CD4-positive, alpha-beta T cell treated with Interleukin-17A for 1 hour (primary cell): ENCODE results near the gene ITGB8.

ENCODE experiments used
- DNase-seq: peaks from one replicate; pipeline ENCODE4 v3.0.0-alpha.2; 2020

ITGB8 gene

GRCh38 chr7:20343941-20344340 lies 13.2 kb downstream of the ITGB8 start:
- DNase-seq: no peak

- DNase-seq: no peak
These were observed 13.7 kb downstream of the ITGB8 start for GRCh38 chr7:20344396-20344795.

GRCh38 chr7:20346577-20346976 lies 15.9 kb downstream of the ITGB8 start:
- DNase-seq: no peak

- DNase-seq: no peak
These were observed 17.0 kb downstream of the ITGB8 start for GRCh38 chr7:20347680-20348079.

GRCh38 chr7:20348125-20348807 lies 17.6 kb downstream of the ITGB8 start:
- DNase-seq: no peak

- no peak for DNase-seq
These were observed 19.8 kb downstream of the ITGB8 start for GRCh38 chr7:20350518-20350951.

GRCh38 chr7:20350996-20351692 lies 20.4 kb downstream of the ITGB8 start:
- no peak for DNase-seq

GRCh38 chr7:20351901-20352300 lies 21.2 kb downstream of the ITGB8 start:
- DNase-seq: no peak

- DNase-seq: no peak
These were observed 22.0 kb downstream of the ITGB8 start for GRCh38 chr7:20352573-20353306.

GRCh38 chr7:20354610-20355528 lies 24.2 kb downstream of the ITGB8 start:
- no peak for DNase-seq

GRCh38 chr7:20358106-20358505 lies 27.4 kb downstream of the ITGB8 start:
- no peak for DNase-seq

GRCh38 chr7:20358762-20359282 lies 28.1 kb downstream of the ITGB8 start:
- no peak for DNase-seq

- no peak for DNase-seq
These were observed 28.8 kb downstream of the ITGB8 start for GRCh38 chr7:20359341-20359963.

- DNase-seq: no peak
These were observed 32.0 kb downstream of the ITGB8 start for GRCh38 chr7:20362574-20363253.

GRCh38 chr7:20364571-20365196 lies 34.0 kb downstream of the ITGB8 start:
- no peak for DNase-seq

GRCh38 chr7:20365486-20365885 lies 34.8 kb downstream of the ITGB8 start:
- no peak for DNase-seq

- DNase-seq: no peak
These were observed 43.7 kb downstream of the ITGB8 start for GRCh38 chr7:20374399-20374798.

GRCh38 chr7:20376796-20377195 lies 46.1 kb downstream of the ITGB8 start:
- DNase-seq: no peak

- DNase-seq: no peak
These were observed 50.8 kb downstream of the ITGB8 start for GRCh38 chr7:20381406-20382034.

- DNase-seq: no peak
These were observed 52.7 kb downstream of the ITGB8 start for GRCh38 chr7:20383351-20383750.
